Embryonic facial prominence (tissue), 1 donor: ENCODE measurements around the gene VMAC.

Source experiments
- DNase-seq: peaks from one replicate; pipeline ENCODE4 v3.0.0-alpha.2; 2016; ENCODE audit errors: extremely low spot score

VMAC gene

DNA sequence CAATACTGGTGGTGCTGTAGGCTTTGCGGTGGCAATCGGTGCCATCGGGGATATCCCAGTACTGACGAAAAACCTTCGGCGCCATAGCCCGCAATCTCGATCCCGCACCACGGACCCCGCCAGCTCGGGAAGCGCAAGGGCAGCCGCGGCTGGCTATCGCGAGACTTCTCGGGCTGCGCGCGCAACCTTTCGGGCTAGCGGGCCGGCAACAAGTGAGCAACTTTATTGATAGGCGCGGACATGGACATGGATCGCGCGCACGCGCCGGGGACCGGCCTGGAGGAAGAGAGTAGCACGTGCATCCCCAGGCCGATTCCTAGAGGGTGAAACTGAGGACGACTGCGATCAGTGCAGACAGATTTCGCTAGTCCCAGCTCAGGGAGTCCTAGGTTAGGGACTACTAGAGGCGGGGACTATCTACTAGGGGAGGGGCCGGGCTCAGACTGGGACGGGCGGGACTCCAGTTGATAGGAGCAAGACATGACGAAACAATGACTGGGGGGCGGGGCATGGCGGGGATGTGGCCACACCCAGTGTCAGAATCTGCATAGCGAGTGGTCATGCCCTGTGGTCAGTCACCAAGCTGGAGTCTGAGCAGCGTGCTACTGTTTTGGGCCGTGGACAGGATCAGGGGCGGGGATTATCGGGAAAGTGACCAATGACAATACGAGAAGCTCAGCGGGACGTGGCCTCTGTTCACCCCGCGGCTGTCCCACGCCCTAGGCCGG is 884 bp upstream of the VMAC start, which contains the start of gene NDUFA11:
NDUFA11 (minus strand) TSS at position 167 of the 728 bp plus-strand sequence; CDS start at position 85, 82 bp downstream.
- peak; percentile 90 for DNase-seq

- DNase-seq = no peak
These were observed 574 bp downstream of the VMAC start for GRCh38 chr19:5905114-5905778.

DNA sequence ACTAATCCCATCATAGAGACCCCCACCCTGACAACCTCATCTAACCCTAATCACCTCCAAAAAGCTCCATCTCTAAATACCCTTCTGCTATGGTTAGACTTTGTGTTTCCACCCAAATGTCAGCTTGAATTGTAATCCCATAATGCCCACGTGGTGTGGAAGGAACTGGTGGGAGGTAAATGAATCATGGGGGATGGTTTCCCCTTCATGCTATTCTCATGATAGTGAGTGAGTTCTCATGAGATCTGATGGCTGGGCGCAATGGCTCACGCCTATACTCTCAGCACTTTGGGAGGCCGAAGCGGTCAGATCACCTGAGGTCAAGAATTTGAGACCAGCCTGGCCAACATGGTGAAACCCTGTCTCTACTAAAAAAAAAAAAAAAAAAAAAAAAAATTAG is 2.6 kb downstream of the VMAC start:
- DNase-seq = no peak

GRCh38 chr19:5908773-5909442 is 4.2 kb downstream of the VMAC start:
- DNase-seq = no peak

DNA sequence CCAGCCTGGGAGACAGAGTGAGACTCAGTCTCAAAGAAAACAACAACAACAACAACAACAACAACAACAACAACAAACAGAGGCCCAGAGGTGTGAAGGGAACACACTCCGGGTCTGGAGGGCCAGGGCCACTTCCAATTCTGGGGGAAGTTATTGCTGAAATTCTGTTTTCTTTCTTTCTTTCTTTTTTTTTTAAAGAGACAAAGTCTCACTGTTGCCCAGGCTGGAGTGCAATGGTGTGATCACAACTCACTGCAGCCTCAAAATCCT is 5.9 kb downstream of the VMAC start:
- no peak for DNase-seq

- DNase-seq = no peak
These were observed 6.7 kb downstream of the VMAC start for GRCh38 chr19:5911366-5911765.

DNA sequence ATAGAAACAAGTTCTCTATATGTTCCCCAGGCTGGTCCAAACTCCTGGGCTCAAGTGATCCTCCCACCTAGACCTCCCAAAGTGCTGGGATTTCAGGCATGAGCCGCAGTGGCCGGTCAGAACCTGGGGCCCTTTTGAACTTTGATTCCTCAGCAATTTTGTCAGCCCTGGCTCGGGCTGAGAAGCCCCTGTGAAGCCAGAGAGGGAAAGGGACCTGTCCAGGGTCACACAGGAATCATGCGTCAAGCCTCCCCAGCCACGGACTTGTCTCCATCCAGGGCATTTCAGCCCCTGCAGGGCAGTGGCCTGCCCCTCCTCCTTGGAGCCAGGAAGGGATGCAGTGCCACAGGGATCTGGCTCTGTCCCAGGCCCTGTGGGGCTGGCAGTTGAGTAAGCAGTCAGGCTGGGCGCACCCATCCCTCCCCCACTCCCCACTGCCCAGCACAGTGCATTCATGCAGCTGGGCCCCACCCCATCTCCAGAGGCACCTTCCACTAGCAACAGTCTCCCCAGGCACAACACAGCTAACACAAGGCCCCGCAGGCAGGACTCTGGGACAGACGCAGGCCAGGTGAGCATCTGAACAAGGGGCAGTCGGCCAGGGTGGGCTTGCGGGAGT is 9.2 kb downstream of the VMAC start, which contains the start of gene CAPS:
CAPS (plus strand) TSS at position 516 of the 619 bp plus-strand sequence. CDS start 153 bp downstream, outside the sequence.
- DNase-seq = no peak

DNA sequence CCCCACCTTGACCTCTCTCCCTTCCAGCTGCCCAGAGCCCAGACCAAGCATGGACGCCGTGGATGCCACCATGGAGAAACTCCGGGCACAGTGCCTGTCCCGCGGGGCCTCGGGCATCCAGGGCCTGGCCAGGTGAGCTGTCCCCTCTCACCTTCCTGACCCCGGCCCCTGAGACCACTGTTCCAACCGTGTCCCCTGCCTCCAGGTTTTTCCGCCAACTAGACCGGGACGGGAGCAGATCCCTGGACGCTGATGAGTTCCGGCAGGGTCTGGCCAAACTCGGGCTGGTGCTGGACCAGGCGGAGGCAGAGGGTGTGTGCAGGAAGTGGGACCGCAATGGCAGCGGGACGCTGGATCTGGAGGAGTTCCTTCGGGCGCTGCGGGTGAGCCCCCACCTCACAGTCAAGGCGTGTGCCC is 9.7 kb downstream of the VMAC start:
- no peak for DNase-seq

GRCh38 chr19:5914946-5915781 is 10.5 kb downstream of the VMAC start:
- DNase-seq = no peak

GRCh38 chr19:5915782-5916165 is 11.1 kb downstream of the VMAC start:
- DNase-seq = no peak

DNA sequence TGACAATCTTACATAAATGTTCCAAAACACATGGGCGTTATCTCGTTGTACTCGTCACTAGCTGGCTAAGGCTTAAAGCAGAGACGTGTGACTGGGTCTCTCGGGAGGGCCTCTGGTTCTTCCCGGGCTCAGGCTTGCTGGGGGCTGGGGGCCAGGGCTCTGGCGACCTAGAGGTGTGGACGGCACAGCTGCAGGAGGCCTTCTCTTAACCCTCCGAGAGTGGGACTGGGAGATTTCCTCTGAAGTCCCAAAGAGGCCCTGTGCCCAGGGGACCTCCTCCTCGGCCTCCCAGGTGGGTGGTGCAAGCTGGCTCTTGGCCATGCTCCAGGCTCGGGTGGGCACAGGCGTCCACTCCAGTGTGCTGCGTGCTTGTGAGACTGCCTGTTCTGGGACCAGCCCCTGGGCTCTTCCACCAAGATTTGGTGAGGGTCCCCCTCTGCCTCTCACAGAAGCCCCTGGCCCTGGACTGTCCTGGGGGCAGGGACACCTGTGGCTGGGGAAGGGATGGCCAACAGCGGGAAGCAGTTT is 11.6 kb downstream of the VMAC start:
- no peak for DNase-seq

- DNase-seq = no peak
These were observed 12.9 kb downstream of the VMAC start for GRCh38 chr19:5917431-5918107.

- no peak for DNase-seq
These were observed 13.9 kb downstream of the VMAC start for GRCh38 chr19:5918463-5919079.

DNA sequence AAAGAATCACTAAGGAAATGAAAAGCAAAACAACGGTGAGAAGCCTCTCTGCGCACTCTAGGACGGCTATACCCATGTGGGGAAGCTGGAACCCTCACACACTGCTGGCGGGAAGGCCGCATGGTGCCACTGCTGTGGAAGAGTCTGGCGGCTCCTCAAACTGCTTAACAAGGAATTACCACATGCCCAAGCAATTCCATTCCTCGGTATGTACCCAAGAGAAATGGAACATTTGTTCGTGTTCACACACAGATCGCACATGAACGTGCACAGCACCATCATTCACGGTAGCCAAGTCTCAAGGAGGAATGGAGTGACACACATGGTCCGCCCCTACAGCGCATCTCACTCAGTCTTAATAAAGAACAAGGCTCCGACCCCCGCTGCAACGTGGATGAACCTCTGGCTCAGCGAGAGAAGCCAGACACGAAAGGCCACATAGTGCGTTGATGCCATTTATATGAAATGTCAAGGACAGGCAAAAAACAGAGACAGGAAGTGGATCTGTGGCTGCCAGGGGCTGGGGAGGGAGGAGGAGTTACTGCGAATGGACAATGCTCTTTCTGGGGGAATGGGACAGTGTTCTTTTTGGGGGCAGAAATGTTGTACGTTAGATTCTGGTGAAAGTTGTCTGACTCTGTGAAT is 17.0 kb downstream of the VMAC start:
- DNase-seq = no peak

DNA sequence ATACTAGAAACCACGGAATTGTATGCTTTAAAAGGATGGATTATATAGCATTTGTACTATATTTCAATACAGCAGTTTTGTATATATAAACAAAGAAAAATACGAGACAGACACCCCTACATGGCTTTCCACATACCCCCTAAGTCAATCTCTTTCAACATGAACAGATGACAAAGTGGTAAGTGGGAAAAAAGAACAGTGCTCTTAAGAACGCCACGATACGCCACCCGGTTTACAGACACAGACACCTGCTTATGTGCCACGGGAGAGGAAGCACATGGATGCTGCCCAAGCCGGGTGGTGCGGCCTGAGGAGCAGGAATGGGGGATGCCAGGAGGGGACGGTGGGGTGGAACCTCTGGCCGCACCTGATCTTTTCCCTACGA is 17.5 kb downstream of the VMAC start:
- no peak for DNase-seq

- no peak for DNase-seq
These were observed 18.7 kb downstream of the VMAC start for GRCh38 chr19:5923356-5923755.

DNA sequence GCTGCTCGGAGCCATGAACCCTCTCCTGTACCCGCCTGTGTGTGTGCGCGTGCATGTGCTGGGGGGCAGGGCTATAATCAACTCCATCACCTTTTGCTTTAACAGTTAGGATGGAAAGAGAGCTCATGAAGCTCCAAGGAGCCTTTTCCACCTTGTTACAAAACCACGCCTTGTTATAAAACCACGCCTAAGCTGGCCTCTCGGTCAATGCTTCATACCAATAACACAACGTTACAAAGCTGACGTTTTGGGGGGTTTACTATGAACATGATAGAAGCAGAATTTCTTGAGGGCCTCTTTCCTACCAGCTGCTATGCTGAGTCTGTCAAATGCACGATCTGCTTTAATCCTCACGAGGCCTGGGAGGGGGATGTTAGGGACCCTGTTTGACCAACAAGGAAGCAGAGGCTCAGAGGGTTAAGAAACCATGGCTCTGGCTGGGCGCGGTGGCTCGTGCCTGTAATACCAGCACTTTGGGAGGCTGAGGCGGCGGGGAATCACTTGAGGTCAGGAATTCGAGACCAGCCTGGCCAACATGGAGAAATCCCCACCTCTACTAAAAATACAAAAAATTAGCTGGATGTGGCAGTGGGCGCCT is 21.3 kb downstream of the VMAC start:
- DNase-seq = no peak

- peak; percentile 61 for DNase-seq
These were observed 22.2 kb downstream of the VMAC start for GRCh38 chr19:5926641-5927440.

DNA sequence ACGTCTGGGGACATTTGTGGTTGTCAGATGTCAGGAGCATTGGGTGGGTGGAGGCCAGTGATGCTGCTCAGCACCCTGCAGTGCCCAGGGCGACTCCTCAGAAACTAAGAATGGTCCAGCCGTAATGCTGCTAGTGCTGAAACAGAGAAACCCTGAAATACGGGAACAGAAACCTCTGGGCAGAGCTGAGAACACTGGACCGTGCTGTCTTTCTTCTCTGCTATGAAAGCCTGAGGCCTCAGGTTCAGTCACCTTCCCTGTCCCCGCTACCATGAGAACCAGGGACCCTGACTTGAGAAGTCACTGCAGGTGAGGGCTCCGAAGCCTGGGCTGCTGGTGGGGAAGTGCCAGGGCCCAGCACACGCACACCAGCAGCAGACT is 22.8 kb downstream of the VMAC start:
- DNase-seq = no peak
